Stomach smooth muscle (tissue), 2 donors: ENCODE results near the gene PEX14.

Experiments
- H3K27ac ChIP-seq: one replicate; pipeline ENCODE4 v1.7.0; 2013; ENCODE audit warnings: mild to moderate bottlenecking, low read length, inconsistent platforms
- H3K27me3 ChIP-seq, 2 donors: one replicate each; pipeline ENCODE4 v1.7.0; 2013; ENCODE audit warnings: low read length in 2 of 2; ENCODE audit not compliant: insufficient read depth in 2 of 2, control insufficient read depth in 1 of 2
- H3K36me3 ChIP-seq, 2 donors: one replicate each; pipeline ENCODE4 v1.7.0; 2013; ENCODE audit warnings: low read length in 2 of 2; ENCODE audit not compliant: control insufficient read depth in 2 of 2, insufficient read depth in 2 of 2
- H3K4me1 ChIP-seq: one replicate; pipeline ENCODE4 v1.7.0; 2013; ENCODE audit warnings: low read length; ENCODE audit not compliant: control insufficient read depth, insufficient read depth
- H3K4me3 ChIP-seq, 2 donors: one replicate each; pipeline ENCODE4 v1.7.0; 2013; ENCODE audit warnings: low read length in 2 of 2
- H3K9ac ChIP-seq, 2 donors: one replicate each; pipeline ENCODE4 v1.7.0; 2013; ENCODE audit warnings: low read length in 2 of 2, mild to moderate bottlenecking in 1 of 2
- H3K9me3 ChIP-seq, 2 donors: one replicate each; pipeline ENCODE4 v1.7.0; 2013; ENCODE audit warnings: low read length in 2 of 2; ENCODE audit not compliant: control insufficient read depth in 2 of 2
- donor health status: healthy.
- donor health status: Pancreatic carcinoma.

PEX14 gene

GRCh38 chr1:10434590-10434989 lies 40.2 kb upstream of the PEX14 start:
- H3K27me3 ChIP-seq: no peaks in the 10 kb centered on the region
- peaks cover 13% of the 10 kb centered on the region for H3K4me1 ChIP-seq
- no peak overlapping the region for H3K4me3 ChIP-seq
- no peak overlapping the region for H3K27ac ChIP-seq
- no peaks in the 10 kb centered on the region for H3K36me3 ChIP-seq
- no peaks in the 10 kb centered on the region for H3K9me3 ChIP-seq
- H3K9ac ChIP-seq: no peak overlapping the region

GRCh38 chr1:10437052-10437451 lies 37.7 kb upstream of the PEX14 start:
- no peak overlapping the region for H3K9ac ChIP-seq
- H3K27ac ChIP-seq: no peak overlapping the region
- no peaks in the 10 kb centered on the region for H3K9me3 ChIP-seq
- no peaks in the 10 kb centered on the region for H3K27me3 ChIP-seq
- no peak overlapping the region for H3K4me3 ChIP-seq
- H3K4me1 ChIP-seq: no peaks in the 10 kb centered on the region
- H3K36me3 ChIP-seq: no peaks in the 10 kb centered on the region

GRCh38 chr1:10438677-10439163 lies 36.0 kb upstream of the PEX14 start:
- no peaks in the 10 kb centered on the region for H3K9me3 ChIP-seq
- no peaks in the 10 kb centered on the region for H3K4me1 ChIP-seq
- H3K27me3 ChIP-seq: no peaks in the 10 kb centered on the region
- no peaks in the 10 kb centered on the region for H3K36me3 ChIP-seq
- no peak overlapping the region for H3K4me3 ChIP-seq
- H3K9ac ChIP-seq: no peak overlapping the region
- H3K27ac ChIP-seq: no peak overlapping the region

GRCh38 chr1:10440305-10440704 lies 34.4 kb upstream of the PEX14 start:
- H3K4me1 ChIP-seq: no peaks in the 10 kb centered on the region
- H3K4me3 ChIP-seq: no peak overlapping the region
- H3K9ac ChIP-seq: no peak overlapping the region
- no peaks in the 10 kb centered on the region for H3K27me3 ChIP-seq
- H3K36me3 ChIP-seq: peaks cover 2 to 6% of the 10 kb centered on the region in 2 donors
- H3K9me3 ChIP-seq: no peaks in the 10 kb centered on the region
- no peak overlapping the region for H3K27ac ChIP-seq

DNA sequence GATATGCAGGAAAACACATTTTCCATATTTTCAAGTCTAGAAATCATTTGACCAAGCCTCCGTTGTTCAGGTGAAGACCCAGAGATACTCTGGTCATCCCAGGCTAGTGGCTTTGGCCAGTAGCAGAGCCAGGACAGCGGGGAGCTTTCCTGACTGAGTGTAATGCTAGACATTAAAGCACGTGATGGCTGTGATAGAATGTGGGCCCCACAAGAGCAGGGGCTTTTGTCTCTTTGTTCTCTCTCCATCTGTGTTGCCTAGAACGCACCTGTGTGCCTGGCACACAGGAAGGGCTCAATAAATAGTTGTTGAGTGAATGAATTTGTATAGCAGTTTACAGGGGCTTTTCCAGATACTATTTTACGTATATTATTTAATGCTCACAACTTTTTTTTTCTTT lies 34.0 kb upstream of the PEX14 start:
- Histone ChIP-seq H3K9ac (no peak overlapping the region), H3K9me3 (no peaks in the 10 kb centered on the region), H3K4me1 (no peaks in the 10 kb centered on the region), H3K36me3 (peaks cover 2 to 6% of the 10 kb centered on the region in 2 donors), H3K4me3 (no peak overlapping the region), H3K27me3 (no peaks in the 10 kb centered on the region), H3K27ac (no peak overlapping the region)

DNA sequence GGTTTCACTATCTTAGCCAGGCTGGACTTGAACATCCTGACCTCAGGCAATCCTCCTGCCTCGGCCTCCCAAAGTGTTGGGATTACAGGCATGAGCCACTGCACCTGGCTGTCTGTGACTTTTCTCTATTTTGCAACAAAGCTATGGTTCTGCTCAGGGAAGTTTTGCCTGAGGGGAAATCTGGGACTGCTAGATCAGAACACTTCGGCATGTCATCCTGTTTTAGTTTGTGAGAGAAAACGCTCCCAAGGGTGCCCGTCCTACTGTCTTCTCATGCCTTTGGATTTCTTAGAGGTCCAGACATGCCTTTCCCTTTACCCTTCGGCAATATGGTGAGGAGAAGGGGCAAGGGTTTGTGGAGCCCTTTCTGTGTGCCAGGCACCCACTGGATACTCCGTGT lies 30.5 kb upstream of the PEX14 start:
- no peak overlapping the region for H3K9ac ChIP-seq
- H3K27ac ChIP-seq: no peak overlapping the region
- no peak overlapping the region for H3K4me3 ChIP-seq
- no peaks in the 10 kb centered on the region for H3K9me3 ChIP-seq
- H3K4me1 ChIP-seq: no peaks in the 10 kb centered on the region
- H3K27me3 ChIP-seq: no peaks in the 10 kb centered on the region
- H3K36me3 ChIP-seq: peaks cover 2 to 6% of the 10 kb centered on the region in 2 donors

GRCh38 chr1:10444795-10445397 lies 29.9 kb upstream of the PEX14 start:
- Histone ChIP-seq H3K27me3 (no peaks in the 10 kb centered on the region), H3K36me3 (peaks cover 2 to 6% of the 10 kb centered on the region in 2 donors), H3K9me3 (no peaks in the 10 kb centered on the region), H3K9ac (no peak overlapping the region), H3K4me3 (no peak overlapping the region), H3K4me1 (no peaks in the 10 kb centered on the region), H3K27ac (no peak overlapping the region)

- no peak overlapping the region for H3K27ac ChIP-seq
- no peak overlapping the region for H3K9ac ChIP-seq
These were observed 27.8 kb upstream of the PEX14 start for GRCh38 chr1:10446790-10447422.

GRCh38 chr1:10449751-10450150 lies 25.0 kb upstream of the PEX14 start, which contains the start of gene CORT:
Gene CORT, plus strand, starts transcription at chr1:10450031. Its CDS starts 193 bp downstream, at chr1:10450224.
- no peaks in the 10 kb centered on the region for H3K9me3 ChIP-seq

More at GRCh38 chr1:10446790-10447422, 27.8 kb upstream of the PEX14 start:
- Histone ChIP-seq H3K27me3 (no peaks in the 10 kb centered on the region), H3K4me1 (peaks cover 6% of the 10 kb centered on the region), H3K9me3 (no peaks in the 10 kb centered on the region), H3K36me3 (peaks cover 2 to 6% of the 10 kb centered on the region in 2 donors), H3K4me3 (no peak overlapping the region)

GRCh38 chr1:10450156-10450814 lies 24.5 kb upstream of the PEX14 start:
- Histone ChIP-seq H3K9me3 (no peaks in the 10 kb centered on the region), H3K27me3 (no peaks in the 10 kb centered on the region), H3K4me3 (peak overlapping the region in 1 of 2 donors; percentile 35), H3K36me3 (no peaks in the 10 kb centered on the region), H3K4me1 (peaks cover 6% of the 10 kb centered on the region), H3K9ac (no peak overlapping the region), H3K27ac (no peak overlapping the region)

More at GRCh38 chr1:10449751-10450150, 25.0 kb upstream of the PEX14 start, which contains the start of gene CORT:
- Histone ChIP-seq H3K4me1 (peaks cover 6% of the 10 kb centered on the region), H3K27me3 (no peaks in the 10 kb centered on the region), H3K27ac (no peak within 1 kb of the TSS), H3K36me3 (peaks cover 0 to 3% of the 10 kb centered on the region in 2 donors), H3K4me3 (peak within 1 kb of the TSS in 1 of 2 donors; percentile 35), H3K9ac (no peak within 1 kb of the TSS)
